HG02623 (cell line): ENCODE results near the gene TMTC2.
A peak's percentile ranks its signal among the peaks of the same experiment; 100 is the strongest.

Experiments
- ATAC-seq: cut with Tn5 transposase; IDR thresholded peaks from one replicate; pipeline ENCODE4 v1.9.1; 2021; ENCODE audit warnings: moderate library complexity; ENCODE audit not compliant: unreplicated experiment

Gene TMTC2

GRCh38 chr12:82996168-82996812 is 309.6 kb downstream of the TMTC2 start:
- ATAC-seq = peak; percentile 85

- ATAC-seq = no peak
These were observed 311.8 kb downstream of the TMTC2 start for GRCh38 chr12:82998509-82998908.

- no peak for ATAC-seq
These were observed 316.3 kb downstream of the TMTC2 start for GRCh38 chr12:83003026-83003425.

GRCh38 chr12:83005534-83006197 is 319.0 kb downstream of the TMTC2 start:
- ATAC-seq = no peak

- ATAC-seq = no peak
These were observed 322.0 kb downstream of the TMTC2 start for GRCh38 chr12:83008703-83009102.

- no peak for ATAC-seq
These were observed 323.6 kb downstream of the TMTC2 start for GRCh38 chr12:83010169-83010804.

- ATAC-seq = no peak
These were observed 328.9 kb downstream of the TMTC2 start for GRCh38 chr12:83015390-83016217.

GRCh38 chr12:83016218-83016835 is 329.6 kb downstream of the TMTC2 start:
- no peak for ATAC-seq

GRCh38 chr12:83016991-83017390 is 330.3 kb downstream of the TMTC2 start:
- ATAC-seq = no peak

- no peak for ATAC-seq
These were observed 331.4 kb downstream of the TMTC2 start for GRCh38 chr12:83018088-83018487.

- no peak for ATAC-seq
These were observed 340.5 kb downstream of the TMTC2 start for GRCh38 chr12:83027021-83027723.

GRCh38 chr12:83031196-83031595 is 344.5 kb downstream of the TMTC2 start:
- no peak for ATAC-seq

GRCh38 chr12:83036847-83037246 is 350.1 kb downstream of the TMTC2 start:
- no peak for ATAC-seq

- no peak for ATAC-seq
These were observed 352.7 kb downstream of the TMTC2 start for GRCh38 chr12:83039413-83039812.

GRCh38 chr12:83040339-83040738 is 353.6 kb downstream of the TMTC2 start:
- no peak for ATAC-seq

GRCh38 chr12:83040991-83041390 is 354.3 kb downstream of the TMTC2 start:
- no peak for ATAC-seq

GRCh38 chr12:83042441-83043200 is 355.9 kb downstream of the TMTC2 start:
- no peak for ATAC-seq

GRCh38 chr12:83044736-83045135 is 358.0 kb downstream of the TMTC2 start:
- ATAC-seq = no peak

GRCh38 chr12:83046019-83046418 is 359.3 kb downstream of the TMTC2 start:
- no peak for ATAC-seq

- no peak for ATAC-seq
These were observed 362.6 kb downstream of the TMTC2 start for GRCh38 chr12:83049306-83049705.
